CD4-positive, alpha-beta T cell treated with Interleukin-4 for 4 hours (primary cell): ENCODE data around the gene BLTP1.
"Not testable (repeated sequence)": the region's sequence is repeated elsewhere in the genome, so short reads cannot be mapped to it uniquely, and the experiment has no call there.

Source experiments
- DNase-seq: peaks from one replicate; pipeline ENCODE4 v3.0.0-alpha.2; 2020

The BLTP1 gene, protein sequence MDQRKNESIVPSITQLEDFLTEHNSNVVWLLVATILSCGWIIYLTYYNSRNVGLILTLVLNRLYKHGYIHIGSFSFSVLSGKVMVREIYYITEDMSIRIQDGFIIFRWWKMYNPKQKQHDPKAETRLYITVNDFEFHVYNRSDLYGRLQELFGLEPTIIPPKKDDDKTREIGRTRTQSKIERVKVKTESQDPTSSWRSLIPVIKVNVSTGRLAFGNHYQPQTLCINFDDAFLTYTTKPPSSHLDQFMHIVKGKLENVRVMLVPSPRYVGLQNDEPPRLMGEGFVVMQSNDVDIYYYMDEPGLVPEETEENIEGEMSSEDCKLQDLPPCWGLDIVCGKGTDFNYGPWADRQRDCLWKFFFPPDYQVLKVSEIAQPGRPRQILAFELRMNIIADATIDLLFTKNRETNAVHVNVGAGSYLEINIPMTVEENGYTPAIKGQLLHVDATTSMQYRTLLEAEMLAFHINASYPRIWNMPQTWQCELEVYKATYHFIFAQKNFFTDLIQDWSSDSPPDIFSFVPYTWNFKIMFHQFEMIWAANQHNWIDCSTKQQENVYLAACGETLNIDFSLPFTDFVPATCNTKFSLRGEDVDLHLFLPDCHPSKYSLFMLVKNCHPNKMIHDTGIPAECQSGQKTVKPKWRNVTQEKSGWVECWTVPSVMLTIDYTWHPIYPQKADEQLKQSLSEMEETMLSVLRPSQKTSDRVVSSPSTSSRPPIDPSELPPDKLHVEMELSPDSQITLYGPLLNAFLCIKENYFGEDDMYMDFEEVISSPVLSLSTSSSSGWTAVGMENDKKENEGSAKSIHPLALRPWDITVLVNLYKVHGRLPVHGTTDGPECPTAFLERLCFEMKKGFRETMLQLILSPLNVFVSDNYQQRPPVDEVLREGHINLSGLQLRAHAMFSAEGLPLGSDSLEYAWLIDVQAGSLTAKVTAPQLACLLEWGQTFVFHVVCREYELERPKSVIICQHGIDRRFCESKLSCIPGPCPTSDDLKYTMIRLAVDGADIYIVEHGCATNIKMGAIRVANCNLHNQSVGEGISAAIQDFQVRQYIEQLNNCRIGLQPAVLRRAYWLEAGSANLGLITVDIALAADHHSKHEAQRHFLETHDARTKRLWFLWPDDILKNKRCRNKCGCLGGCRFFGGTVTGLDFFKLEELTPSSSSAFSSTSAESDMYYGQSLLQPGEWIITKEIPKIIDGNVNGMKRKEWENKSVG (N-terminal part only)

DNA sequence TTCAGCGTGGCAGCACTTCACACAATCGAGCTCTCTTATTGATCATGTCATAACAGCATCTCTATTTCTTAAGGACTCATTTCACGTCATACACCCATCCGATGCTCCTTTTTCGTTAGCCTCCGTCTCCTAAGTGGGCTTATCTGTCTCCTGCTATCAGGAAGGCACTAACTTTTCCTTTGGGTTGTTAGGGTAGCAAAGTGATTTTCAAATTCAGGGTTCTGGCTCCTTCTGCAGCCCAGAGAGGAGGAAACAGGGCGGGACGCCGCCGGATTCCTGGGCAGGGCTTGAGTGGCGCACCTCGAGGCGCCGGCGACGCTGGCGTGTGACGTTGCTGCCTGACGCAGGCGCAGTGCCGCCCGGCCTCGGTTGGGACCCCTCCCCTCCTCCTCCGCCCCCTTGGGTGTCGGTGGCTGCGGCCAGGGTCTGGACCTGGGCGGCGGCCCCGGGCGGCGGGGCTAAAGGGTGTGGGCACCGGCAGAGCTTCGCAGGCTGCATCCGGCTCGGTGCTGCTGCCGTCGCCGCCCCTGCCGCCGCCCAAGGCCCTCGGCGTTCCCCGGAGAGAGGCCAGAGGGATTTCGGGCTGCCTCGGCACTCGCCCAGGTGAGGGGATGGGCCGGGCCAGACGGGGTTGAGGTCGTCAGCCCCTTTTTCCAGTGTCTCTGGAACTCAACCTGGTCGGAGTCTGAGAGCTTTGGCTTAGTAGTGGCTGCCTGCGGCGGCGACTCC lies at the start of gene BLTP1:
BLTP1 (plus strand) TSS at position 350 of the 729 bp plus-strand sequence. CDS start 18,317 bp downstream, outside the sequence.
- DNase-seq, result peak; percentile 86

DNA sequence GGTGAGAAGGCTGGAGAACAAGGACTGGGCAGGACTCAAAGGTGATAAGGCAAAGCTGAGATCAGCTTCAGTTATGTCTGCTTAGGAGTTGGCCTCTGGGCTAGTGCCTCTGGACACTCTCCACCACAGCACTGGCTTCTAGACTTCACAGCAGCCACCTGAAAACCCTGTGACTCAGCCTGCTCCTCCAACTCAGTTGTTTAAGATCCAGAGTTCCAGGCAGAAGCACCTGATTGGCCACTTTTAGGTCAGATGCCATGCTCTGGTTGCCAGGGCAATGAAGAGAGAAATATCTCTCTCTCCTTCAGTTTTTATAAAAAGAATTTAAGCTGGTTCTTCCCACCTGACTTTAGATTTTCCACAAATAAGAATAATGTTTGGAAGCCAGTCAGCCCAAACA lies 47.9 kb upstream of the BLTP1 start:
- no peak for DNase-seq

DNA sequence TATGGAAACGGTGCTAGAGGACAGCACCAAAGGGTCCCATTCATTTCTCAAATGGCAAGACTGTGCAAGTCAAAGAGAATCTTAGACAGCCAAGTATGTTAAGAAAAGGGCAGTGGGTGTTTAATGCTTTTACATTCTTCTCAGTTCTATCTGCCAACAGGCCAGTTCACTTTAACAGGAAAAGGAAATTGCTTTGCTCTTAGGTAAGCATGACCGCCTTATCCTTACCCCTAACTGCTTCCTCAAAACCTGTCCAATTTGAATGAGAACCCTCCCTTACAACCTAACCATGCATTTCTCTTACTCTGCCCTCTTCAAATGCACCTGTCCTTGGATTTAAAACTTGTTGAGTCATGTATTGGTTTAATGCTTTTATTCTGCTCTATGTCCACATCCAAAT lies 44.5 kb upstream of the BLTP1 start:
- no peak for DNase-seq

DNA sequence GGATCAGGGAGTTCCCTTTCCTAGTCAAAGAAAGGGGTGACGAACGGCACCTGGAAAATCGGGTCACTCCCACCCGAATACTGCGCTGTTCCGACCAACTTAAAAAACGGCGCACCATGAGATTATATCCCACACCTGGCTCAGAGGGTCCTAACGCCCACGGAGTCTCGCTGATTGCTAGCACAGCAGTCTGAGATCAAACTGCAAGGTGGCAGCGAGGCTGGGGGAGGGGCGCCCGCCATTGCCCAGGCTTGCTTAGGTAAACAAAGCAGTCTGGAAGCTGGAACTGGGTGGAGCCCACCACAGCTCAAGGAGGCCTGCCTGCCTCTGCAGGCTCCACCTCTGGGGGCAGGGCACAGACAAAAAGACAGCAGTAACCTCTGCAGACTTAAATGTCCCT lies 41.8 kb upstream of the BLTP1 start:
- DNase-seq, result not testable (repeated sequence)

DNA sequence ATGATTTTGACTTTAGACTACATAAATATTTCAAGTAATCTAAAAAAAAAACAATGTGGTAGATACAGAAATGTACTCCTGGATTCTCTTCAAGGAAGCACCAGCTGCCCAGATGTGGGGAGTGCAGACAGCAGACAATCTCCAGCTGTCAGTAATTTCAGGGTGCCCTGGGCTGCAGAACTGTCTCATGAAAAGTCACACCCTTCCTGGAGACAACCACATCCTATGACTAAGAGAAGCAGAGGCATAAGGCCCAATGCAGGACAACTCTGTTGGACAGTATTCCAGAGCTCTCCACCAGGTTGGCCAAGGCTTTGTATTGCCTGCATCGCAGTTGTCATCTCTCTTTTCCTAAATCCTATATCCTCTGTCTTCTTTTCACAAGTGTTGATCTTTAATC lies 34.4 kb upstream of the BLTP1 start:
- DNase-seq, result peak; percentile 43

DNA sequence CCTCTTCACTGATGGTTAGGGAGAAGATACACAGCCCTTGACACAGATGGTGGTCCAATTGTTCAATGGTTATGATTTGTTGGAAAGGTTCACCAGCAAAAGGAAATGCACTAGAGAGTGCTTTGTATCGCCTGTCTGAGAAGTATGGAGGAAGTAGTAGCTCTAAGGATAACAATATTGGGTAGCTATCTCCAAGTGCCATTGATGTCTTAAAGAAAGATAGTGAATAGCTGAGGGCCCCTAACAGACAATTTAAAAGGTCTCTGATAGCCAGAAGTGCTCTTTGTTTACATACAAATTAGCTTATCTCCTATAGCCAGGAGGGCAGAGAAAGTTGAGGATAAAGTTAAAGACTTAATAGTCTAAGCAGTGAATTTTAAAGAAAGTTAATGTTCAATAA lies 33.9 kb upstream of the BLTP1 start:
- no peak for DNase-seq

DNA sequence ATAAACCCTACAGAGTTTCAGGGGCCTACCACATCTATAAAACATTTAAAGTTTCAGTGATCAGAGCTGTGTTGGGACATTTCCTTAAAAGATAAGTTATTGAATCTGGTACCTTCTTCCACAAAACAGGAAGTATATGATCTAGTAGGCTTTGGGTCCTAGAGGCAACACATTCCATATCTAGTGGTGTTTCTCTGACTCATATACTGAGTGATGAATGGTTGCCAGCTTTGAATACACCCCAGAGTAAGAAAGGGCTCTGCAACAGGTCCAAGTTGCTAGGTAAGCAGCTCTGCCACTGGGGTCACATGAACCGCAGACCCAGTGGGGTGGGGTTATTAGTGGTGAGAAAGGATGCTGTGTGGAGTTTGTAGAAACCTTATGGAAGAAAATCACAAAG lies 32.4 kb upstream of the BLTP1 start:
- no peak for DNase-seq

DNA sequence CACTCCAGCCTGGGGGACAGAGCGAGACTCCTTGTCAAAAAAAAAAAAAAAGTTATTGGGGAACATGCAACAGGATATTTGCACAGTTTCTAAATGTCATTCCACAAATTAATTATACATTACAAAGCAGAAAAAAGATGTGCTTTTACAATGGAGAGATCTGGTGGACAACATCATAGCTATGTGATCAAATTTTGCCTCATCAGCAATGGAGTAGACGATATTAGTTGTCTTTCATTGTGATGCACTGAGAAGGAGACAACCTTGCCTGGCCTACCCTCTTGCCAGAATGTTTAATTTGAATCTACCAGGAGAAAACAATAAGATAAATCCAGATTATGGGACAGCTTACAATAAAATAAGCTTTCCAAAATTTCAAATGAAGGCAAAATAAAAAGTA lies 30.5 kb upstream of the BLTP1 start:
- DNase-seq, result no peak

DNA sequence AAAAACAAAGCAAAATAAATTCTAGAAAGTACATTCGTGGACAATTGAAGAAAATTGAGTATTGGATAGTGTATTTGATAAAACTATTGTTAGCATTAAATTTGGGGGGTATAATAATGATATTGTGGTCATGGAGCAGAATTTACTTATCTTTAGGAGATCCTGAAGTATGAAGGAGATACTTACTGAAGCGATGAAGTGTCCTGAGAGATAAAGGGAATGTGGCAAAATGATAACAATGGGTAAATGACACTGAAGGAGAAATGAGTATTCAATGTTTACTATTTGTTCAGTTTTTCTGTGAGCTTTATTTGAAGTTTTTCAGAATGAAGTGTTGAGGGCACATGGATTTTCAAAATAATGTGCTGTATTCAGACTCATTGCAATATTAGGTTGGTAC lies 30.0 kb upstream of the BLTP1 start:
- no peak for DNase-seq

DNA sequence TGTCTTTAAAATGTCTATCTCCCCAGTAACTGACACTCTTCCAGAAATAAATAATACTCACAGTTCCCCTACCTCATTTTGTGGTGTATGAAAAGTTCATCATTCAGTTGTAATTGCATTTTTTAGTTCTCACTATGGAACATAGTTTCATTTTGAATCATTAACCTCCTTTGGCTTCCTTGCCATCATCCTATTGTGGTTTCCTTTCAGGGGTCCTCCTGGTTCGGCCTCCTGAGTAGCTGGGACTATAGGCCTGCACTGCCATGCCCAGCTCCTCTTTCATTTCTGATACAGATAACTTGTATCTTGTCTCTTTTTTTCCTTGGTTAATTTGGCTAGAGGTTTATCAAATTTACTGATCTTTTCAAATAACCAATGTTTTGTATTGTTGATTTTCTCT lies 23.1 kb upstream of the BLTP1 start:
- DNase-seq, result no peak

DNA sequence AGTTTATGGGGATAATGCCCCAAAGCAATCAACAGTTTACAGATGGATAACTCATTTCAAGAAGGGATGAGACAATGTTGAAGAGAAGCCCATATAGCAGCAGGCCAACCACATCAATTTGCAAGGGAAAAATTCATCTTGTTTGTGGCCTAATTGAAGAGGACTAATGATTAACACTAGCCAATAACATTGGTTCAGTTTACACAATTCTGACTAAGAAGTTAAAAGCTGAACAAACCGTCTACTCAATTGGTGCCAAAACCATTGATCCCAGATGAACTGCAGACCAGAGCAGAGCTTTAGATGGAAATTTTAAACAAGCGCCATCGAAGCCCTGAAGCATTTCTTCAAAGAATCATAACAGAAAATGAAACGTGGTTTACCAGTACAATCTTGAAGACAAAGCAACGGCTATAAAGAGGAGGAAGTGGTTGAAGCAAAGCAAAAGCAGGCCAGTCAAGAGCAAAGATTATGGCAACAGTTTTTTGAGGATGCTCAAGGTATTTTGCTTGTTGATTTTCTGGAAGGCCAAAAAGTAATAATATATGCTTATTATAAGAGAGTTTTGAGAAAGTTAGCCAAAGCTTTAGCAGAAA lies 20.5 kb upstream of the BLTP1 start:
- DNase-seq, result peak; percentile 33

DNA sequence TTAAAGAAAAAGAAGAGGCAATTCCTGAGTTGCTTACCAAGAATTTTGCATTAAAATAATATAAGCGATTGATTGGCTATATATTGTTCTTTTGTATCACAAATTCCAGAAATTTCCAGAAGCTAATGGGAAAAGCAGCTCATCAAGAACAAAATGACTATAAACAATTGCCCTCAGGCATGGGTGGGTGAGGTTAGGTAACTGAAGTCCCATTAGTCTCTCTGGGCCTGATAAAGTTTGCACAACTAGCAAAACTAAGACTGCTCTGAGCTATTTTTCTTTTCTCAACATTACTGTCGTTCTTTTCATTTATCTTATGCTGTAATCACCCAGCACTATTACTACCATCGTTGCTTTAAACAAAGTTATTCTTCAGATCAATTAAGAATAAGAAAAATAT lies 19.2 kb upstream of the BLTP1 start:
- DNase-seq, result no peak

DNA sequence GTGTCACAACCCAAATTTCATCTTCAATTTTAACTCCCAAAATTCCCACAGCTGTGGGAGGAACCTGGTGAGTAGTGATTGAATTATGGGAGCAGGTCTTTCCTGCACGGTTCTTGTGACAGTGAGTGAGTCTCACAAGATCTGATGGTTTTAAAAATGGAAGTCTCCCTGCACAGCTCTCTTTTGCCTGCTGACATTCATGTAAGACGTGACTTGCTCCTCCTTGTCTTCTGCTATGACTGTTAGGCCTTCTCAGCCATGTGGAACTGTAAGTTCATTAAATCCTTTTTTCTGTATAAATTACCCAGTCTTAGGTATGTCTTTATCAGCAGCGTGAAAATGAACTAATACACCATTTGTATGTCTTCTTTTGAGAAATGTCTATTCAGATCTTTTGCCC lies 13.0 kb upstream of the BLTP1 start:
- no peak for DNase-seq

DNA sequence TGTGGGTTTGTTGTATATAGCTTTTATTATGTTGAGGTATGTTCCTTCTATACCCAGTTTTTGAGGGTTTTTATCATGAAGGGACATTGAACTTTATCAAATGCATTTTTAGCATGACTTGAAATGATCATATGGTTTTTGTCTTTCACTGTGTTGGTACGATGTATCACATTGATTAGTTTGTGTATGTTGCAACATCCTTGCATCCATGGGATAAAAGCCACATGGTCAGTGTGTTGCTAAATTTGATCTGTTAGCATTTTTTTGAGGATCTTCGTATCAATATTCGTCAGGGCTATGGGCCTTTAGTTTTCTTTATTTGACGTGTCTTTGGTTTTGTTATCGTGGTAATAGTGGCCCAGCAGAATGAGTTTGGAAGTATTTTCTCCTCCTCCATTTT lies 11.3 kb upstream of the BLTP1 start:
- no peak for DNase-seq

DNA sequence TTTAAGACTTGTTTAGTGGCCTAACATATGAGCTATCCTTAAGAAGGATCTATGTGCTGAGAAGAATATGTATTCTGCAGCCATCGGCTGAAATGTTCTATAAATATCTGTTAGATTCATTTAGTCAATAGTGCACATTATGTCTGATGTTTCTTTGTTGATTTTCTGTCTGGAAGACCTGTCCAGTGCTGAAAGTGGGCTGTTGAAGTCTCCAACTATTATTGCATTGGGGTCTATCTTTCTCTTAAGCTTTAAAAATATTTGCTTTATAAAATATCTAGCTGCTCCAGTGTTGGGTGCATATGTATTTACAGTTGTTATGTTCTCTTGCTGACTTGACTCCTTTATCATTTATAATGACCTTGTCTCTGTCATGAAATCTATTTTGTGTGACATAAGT lies 9.4 kb upstream of the BLTP1 start:
- no peak for DNase-seq

DNA sequence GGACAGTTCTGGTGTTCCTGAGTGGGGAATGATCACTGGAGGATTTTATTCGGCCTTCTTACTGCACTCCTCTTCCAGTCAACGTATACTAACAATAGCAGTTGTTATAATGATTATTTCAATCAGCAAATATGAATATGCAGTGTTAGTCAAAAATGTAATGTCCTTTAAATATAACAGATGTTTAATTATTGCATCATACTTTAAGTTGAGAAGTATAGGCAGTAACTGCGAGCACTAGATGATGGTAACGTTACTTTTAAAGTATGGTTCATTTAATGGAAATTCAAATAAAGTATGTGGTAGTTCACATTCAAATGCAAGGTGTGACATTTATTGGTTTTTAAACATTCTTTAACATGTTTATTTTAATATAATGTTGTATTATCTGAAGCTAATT lies 5.5 kb upstream of the BLTP1 start:
- no peak for DNase-seq

DNA sequence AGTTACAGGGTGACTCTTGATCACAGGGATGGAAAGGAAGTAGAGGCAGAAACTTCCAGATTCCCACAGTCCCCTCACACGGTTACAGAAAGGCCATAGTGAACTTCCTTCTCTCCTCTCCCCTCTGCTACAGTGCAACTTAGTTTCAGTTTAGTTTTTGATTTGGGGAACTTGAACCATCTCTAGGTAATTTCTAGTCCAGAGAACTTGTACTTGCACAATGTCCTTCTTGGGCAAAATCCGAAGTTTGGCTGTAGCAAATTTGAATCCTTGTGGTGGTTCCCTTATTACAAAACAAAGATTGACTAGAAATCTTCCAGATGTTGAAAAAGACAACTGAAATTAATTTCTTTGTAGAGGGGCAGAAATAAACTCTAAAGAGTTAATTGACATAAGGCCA lies 1.2 kb upstream of the BLTP1 start:
- DNase-seq, result peak; percentile 17

DNA sequence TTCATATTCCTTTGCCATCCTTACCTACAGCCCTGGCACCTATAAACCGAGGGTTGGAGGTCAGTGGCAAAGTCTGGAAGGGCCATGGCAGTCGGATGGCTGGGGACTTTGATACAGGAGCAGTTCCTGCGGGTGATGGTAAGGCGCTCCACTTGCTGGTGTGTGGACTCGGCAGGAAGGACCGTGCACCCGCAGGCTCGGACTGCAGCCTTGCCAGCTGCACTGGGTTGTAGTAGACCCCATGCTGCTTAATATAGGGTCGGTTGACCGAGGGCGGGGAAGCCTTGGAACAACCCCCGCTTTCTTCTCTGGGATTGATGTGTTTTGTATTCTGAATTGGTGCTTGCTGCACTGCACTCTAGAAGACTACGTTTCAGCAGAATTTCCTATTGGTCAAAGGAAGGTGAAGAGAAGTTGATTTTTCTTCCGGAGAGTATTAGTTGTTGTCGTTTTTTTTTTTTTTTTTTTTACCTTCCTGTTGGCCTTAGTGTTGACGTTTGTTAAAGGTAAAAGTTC lies 638 bp downstream of the BLTP1 start:
- DNase-seq, result peak; percentile 30

DNA sequence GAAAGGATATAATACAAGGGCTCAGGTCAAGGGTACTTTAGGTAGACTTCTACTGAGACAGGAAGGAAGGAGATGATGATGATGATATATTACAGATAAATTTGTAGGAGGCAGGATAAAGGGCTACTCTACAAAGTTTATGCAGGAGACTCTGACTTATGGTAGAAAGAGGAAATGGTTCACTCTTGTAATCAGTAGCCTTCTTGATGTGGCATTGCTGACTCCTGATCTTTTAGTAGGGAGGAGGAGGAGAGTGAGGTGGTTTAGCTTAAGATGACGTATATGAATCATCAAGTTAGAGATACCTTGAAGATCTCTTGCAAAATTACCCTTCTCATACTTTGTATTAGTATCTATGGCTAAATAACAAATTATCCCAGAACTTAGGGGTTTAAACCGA lies 4.7 kb downstream of the BLTP1 start:
- DNase-seq, result peak; percentile 43

DNA sequence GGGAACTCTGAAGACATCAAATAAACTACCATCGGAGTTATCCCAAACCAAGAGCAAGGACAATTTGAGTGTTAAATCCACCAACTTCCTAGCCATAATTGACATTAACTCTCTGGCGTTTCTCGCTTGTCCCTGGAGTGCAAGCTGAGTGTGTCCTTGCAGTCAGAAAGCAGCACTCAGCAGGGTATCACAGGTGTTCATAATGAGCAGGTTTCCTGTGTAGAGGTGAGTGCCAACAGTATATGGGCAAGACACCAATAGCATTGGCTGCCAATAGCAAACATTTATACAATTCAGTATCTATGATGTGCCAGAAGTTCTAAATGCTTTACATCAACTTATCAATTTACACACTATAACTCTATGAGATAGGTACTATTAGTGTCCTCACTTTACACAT lies 11.2 kb downstream of the BLTP1 start:
- DNase-seq, result no peak

DNA sequence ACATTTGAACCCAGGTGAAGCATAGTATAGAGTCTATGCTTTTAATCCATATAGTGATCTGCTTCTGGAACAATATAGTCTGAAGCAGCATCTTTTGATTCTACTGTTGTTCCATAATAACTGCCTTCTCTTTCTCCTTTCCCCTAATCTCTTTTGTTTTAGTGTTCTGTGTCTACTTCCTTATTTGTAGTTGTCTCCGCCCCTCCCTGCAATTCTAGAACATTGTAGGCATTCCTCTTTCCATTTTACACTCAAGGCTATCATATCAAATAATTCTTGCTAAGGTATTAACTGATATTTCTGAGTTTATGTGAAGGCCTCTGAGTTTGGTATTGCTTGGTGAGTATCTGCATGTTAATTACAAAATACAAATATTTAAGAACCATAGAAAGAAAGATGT lies 11.6 kb downstream of the BLTP1 start:
- no peak for DNase-seq

DNA sequence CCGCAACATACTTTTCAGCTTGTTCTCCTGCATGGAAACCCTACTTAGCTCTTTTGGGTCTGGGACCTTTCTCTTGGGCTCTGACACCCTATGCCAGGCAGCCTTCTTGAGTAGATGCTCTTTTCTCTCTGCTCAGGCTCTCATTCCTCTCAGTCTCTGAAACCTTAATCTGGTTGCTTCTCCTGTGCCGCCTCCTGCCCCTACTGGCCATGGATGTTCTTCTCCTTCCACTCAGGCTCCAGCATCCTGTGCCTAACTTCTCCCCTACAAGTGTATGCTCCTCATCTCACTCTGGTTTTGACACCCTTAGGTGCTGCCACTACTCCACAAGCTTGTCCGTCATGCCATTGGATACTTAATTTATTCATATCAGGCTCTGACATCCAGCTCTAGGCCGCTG lies 15.2 kb downstream of the BLTP1 start:
- no peak for DNase-seq
